Gastrocnemius medialis (tissue), 4 donors: ENCODE data around the gene ACACA.
"Not testable (repeated sequence)": the region's sequence is repeated elsewhere in the genome, so short reads cannot be mapped to it uniquely, and the experiment has no call there.

Experiments used
- CTCF ChIP-seq, 5 experiments: fragments of 450-650 bp in 3 of 5; fragments of 200-600 bp in 2 of 5; sonication (generic) in 2 of 5; IDR thresholded peaks in 4 of 5; conservative IDR thresholded peaks in 1 of 5; 1 replicate in 4 of 5; 2 replicates in 1 of 5; pipeline ENCODE4 v1.5.1; 2016 to 2019; ENCODE audit warnings: antibody characterized with exemption in 5 of 5, mild to moderate bottlenecking in 3 of 5, moderate library complexity in 3 of 5
- POLR2A ChIP-seq, 2 donors: fragments of 450-650 bp; IDR thresholded peaks; one replicate each; pipeline ENCODE4 v1.6.1; 2017; ENCODE audit warnings: antibody characterized with exemption in 2 of 2, mild to moderate bottlenecking in 2 of 2, moderate library complexity in 2 of 2

- not testable (repeated sequence) for TF ChIP-seq CTCF (IDR thresholded peaks at IDR 0.05 in 4 of 5, conservative IDR thresholded peaks at IDR 0.05 in 1 of 5); POLR2A (IDR thresholded peaks at IDR 0.05)
Measured at GRCh38 chr17:37405522-37405921, 1.1 kb downstream of the ACACA start.
